HG03066 (cell line): ENCODE data around the gene PDXK.
A peak's percentile ranks its signal among the peaks of the same experiment; 100 is the strongest.

Experiments used
- ATAC-seq: cut with Tn5 transposase; IDR thresholded peaks from one replicate; pipeline ENCODE4 v1.9.1; 2021; ENCODE audit warnings: low read depth; ENCODE audit not compliant: unreplicated experiment

PDXK gene

GRCh38 chr21:43799301-43799840, 80.4 kb downstream of the PDXK start:
- ATAC-seq, result no peak

GRCh38 chr21:43800124-43800523, 81.2 kb downstream of the PDXK start:
- ATAC-seq, result no peak

GRCh38 chr21:43800566-43800965, 81.6 kb downstream of the PDXK start:
- ATAC-seq, result no peak

- no peak for ATAC-seq
Measured at GRCh38 chr21:43801006-43801783, 82.3 kb downstream of the PDXK start.

- no peak for ATAC-seq
Measured at GRCh38 chr21:43802713-43803313, 83.9 kb downstream of the PDXK start.

- ATAC-seq, result no peak
Measured at GRCh38 chr21:43803558-43804300, 84.8 kb downstream of the PDXK start.

- ATAC-seq, result peak; percentile 91
Measured at GRCh38 chr21:43805275-43805800, 86.4 kb downstream of the PDXK start.

- ATAC-seq, result peak; percentile 6
Measured at GRCh38 chr21:43806017-43806710, 87.2 kb downstream of the PDXK start.

GRCh38 chr21:43808367-43808766, 89.4 kb downstream of the PDXK start:
- ATAC-seq, result no peak

GRCh38 chr21:43808832-43809251, 89.9 kb downstream of the PDXK start:
- ATAC-seq, result no peak

GRCh38 chr21:43809346-43809799, 90.4 kb downstream of the PDXK start:
- ATAC-seq, result no peak

- ATAC-seq, result no peak
Measured at GRCh38 chr21:43809853-43810504, 91.0 kb downstream of the PDXK start.

- peak; percentile 76 for ATAC-seq
Measured at GRCh38 chr21:43810505-43811261, 91.8 kb downstream of the PDXK start.

GRCh38 chr21:43811262-43812105, 92.6 kb downstream of the PDXK start:
- no peak for ATAC-seq
